Loucy (cell line): ENCODE data around the gene HPS3.

Experiments
- EZH2phosphoT487 ChIP-seq: fragments of 200-600 bp; IDR thresholded peaks from 2 replicates; pipeline ENCODE4 v1.6.1; 2018; ENCODE audit warnings: antibody characterized with exemption, mild to moderate bottlenecking, moderate library complexity, borderline replicate concordance
- TF ChIP-seq, protein P1 (sequence below): fragments of 200-600 bp; sonication (generic); conservative IDR thresholded peaks from 2 replicates; pipeline ENCODE4 v1.5.1; 2014; ENCODE audit warnings: mild to moderate bottlenecking, antibody characterized with exemption, low read length

DNA sequence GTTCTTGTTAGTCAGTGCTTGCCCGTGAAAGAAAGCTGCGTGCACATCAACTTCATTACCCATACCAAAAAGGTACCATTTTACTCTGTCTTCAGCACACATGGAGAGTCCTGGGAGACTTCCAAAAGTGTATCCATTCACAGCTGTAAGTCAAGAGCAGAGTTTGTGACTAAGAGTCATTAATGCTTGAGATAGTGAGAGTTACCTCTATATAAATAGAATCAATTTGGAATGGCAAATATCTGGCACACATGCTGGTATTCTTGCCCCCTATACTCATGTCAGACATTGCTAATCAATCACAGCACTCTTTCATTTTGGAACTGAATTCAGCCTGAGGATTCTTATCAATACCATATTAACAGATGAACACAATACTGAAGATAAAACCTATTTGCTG is 78.0 kb downstream of the HPS3 start:
- TF ChIP-seq, protein P1, sequence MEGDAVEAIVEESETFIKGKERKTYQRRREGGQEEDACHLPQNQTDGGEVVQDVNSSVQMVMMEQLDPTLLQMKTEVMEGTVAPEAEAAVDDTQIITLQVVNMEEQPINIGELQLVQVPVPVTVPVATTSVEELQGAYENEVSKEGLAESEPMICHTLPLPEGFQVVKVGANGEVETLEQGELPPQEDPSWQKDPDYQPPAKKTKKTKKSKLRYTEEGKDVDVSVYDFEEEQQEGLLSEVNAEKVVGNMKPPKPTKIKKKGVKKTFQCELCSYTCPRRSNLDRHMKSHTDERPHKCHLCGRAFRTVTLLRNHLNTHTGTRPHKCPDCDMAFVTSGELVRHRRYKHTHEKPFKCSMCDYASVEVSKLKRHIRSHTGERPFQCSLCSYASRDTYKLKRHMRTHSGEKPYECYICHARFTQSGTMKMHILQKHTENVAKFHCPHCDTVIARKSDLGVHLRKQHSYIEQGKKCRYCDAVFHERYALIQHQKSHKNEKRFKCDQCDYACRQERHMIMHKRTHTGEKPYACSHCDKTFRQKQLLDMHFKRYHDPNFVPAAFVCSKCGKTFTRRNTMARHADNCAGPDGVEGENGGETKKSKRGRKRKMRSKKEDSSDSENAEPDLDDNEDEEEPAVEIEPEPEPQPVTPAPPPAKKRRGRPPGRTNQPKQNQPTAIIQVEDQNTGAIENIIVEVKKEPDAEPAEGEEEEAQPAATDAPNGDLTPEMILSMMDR = no peak
- TF ChIP-seq EZH2phosphoT487 = no peak
